ENCODE results near the gene MT1G.

The MT1G gene

GRCh38 chr16:56651586-56651985, 16.3 kb downstream of the MT1G start, which contains the start of gene MT1B:
Gene MT1B (plus strand): TSS chr16:56651886. CDS start chr16:56651954, 68 bp downstream.
- peaks cover 50% of the 10 kb centered on the region for H3K27me3 ChIP-seq (replicated peaks; ENCODE audit: insufficient read depth, low read length)
- H3K36me3 ChIP-seq (replicated peaks; ENCODE audit: insufficient read depth, low read length) = no peaks in the 10 kb centered on the region
- no peaks in the 10 kb centered on the region for H4K20me1 ChIP-seq (ENCODE audit: insufficient read depth, low read length)
- no peak within 1 kb of the TSS for H2AFZ ChIP-seq (ENCODE audit: low read length)
- DNase-seq = no peak
- H3F3A ChIP-seq (ENCODE audit: insufficient read depth, low read length) = no peaks in the 10 kb centered on the region
- no peaks in the 10 kb centered on the region for H3K9me2 ChIP-seq (replicated peaks; ENCODE audit: insufficient read depth, low read length)
- TF ChIP-seq CTCF (IDR thresholded peaks at IDR 0.05; ENCODE audit: low read length) (no peak), EZH2 (optimal IDR thresholded peaks at IDR 0.05; ENCODE audit: low read depth, low read length) (no peak), EZH2phosphoT487 (IDR thresholded peaks at IDR 0.05; ENCODE audit: low read length) (no peak)
- no peaks in the 10 kb centered on the region for H3K79me2 ChIP-seq (ENCODE audit: low read length)
- no peaks in the 10 kb centered on the region for H3K4me1 ChIP-seq (ENCODE audit: low read length)
- H3K9ac ChIP-seq (ENCODE audit: low read length) = no peak within 1 kb of the TSS
- H3K4me2 ChIP-seq (ENCODE audit: low read depth, low read length) = no peak within 1 kb of the TSS
- H3K9me3 ChIP-seq (replicated peaks; ENCODE audit: insufficient read depth, low read length) = no peaks in the 10 kb centered on the region
- no peak within 1 kb of the TSS for H3K27ac ChIP-seq (ENCODE audit: low read length)
- no peak within 1 kb of the TSS for H3K4me3 ChIP-seq (ENCODE audit: low read length)

DNA sequence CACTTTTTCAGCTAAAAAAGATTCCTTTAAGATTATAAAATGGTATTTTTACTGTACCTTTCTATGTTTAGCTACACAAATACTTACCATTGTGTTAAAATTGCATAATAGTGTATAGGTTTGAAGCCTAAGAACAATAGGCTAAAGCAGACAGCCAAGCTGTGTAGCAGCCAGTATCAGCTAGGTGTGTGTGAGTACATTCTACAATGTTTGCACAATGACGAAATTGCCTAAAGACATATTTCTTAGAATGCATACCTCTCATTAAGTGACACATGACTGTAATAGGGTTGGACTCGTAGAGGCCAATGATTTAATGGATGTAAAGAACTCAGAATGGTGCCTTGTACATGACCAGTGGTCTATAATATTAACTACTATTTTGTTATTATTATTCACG, 18.0 kb downstream of the MT1G start:
- H3K4me3 ChIP-seq (ENCODE audit: low read length) = no peak overlapping the region
- TF ChIP-seq EZH2 (optimal IDR thresholded peaks at IDR 0.05; ENCODE audit: low read depth, low read length) (no peak), EZH2phosphoT487 (IDR thresholded peaks at IDR 0.05; ENCODE audit: low read length) (no peak), CTCF (IDR thresholded peaks at IDR 0.05; ENCODE audit: low read length) (no peak)
- H3K4me2 ChIP-seq (ENCODE audit: low read depth, low read length) = no peak overlapping the region
- H3K4me1 ChIP-seq (ENCODE audit: low read length) = no peaks in the 10 kb centered on the region
- H4K20me1 ChIP-seq (ENCODE audit: insufficient read depth, low read length) = no peaks in the 10 kb centered on the region
- H3K9me3 ChIP-seq (replicated peaks; ENCODE audit: insufficient read depth, low read length) = no peaks in the 10 kb centered on the region
- H3K27me3 ChIP-seq (replicated peaks; ENCODE audit: insufficient read depth, low read length) = peaks cover 49% of the 10 kb centered on the region
- H3F3A ChIP-seq (ENCODE audit: insufficient read depth, low read length) = no peaks in the 10 kb centered on the region
- H2AFZ ChIP-seq (ENCODE audit: low read length) = no peak overlapping the region
- H3K27ac ChIP-seq (ENCODE audit: low read length) = no peak overlapping the region
- no peak for DNase-seq
- no peaks in the 10 kb centered on the region for H3K9me2 ChIP-seq (replicated peaks; ENCODE audit: insufficient read depth, low read length)
- no peaks in the 10 kb centered on the region for H3K36me3 ChIP-seq (replicated peaks; ENCODE audit: insufficient read depth, low read length)
- no peak overlapping the region for H3K9ac ChIP-seq (ENCODE audit: low read length)
- no peaks in the 10 kb centered on the region for H3K79me2 ChIP-seq (ENCODE audit: low read length)

GRCh38 chr16:56649271-56649670, 18.6 kb downstream of the MT1G start:
- H3F3A ChIP-seq (ENCODE audit: insufficient read depth, low read length) = no peaks in the 10 kb centered on the region
- no peaks in the 10 kb centered on the region for H4K20me1 ChIP-seq (ENCODE audit: insufficient read depth, low read length)
- DNase-seq = no peak
- H3K9me2 ChIP-seq (replicated peaks; ENCODE audit: insufficient read depth, low read length) = no peaks in the 10 kb centered on the region
- no peak overlapping the region for H3K27ac ChIP-seq (ENCODE audit: low read length)
- no peak overlapping the region for H3K9ac ChIP-seq (ENCODE audit: low read length)
- no peaks in the 10 kb centered on the region for H3K36me3 ChIP-seq (replicated peaks; ENCODE audit: insufficient read depth, low read length)
- no peak for TF ChIP-seq EZH2phosphoT487 (IDR thresholded peaks at IDR 0.05; ENCODE audit: low read length)
- no peaks in the 10 kb centered on the region for H3K79me2 ChIP-seq (ENCODE audit: low read length)
- no peak overlapping the region for H3K4me2 ChIP-seq (ENCODE audit: low read depth, low read length)
- no peaks in the 10 kb centered on the region for H3K9me3 ChIP-seq (replicated peaks; ENCODE audit: insufficient read depth, low read length)
- H3K4me1 ChIP-seq (ENCODE audit: low read length) = no peaks in the 10 kb centered on the region
- peaks cover 54% of the 10 kb centered on the region for H3K27me3 ChIP-seq (replicated peaks; ENCODE audit: insufficient read depth, low read length)
- no peak overlapping the region for H2AFZ ChIP-seq (ENCODE audit: low read length)
- no peak overlapping the region for H3K4me3 ChIP-seq (ENCODE audit: low read length)

GRCh38 chr16:56647641-56648431, 20.0 kb downstream of the MT1G start:
- no peaks in the 10 kb centered on the region for H3K9me2 ChIP-seq (replicated peaks; ENCODE audit: insufficient read depth, low read length)
- no peaks in the 10 kb centered on the region for H3K79me2 ChIP-seq (ENCODE audit: low read length)
- peaks cover 53% of the 10 kb centered on the region for H3K27me3 ChIP-seq (replicated peaks; ENCODE audit: insufficient read depth, low read length)
- H3F3A ChIP-seq (ENCODE audit: insufficient read depth, low read length) = no peaks in the 10 kb centered on the region
- H3K36me3 ChIP-seq (replicated peaks; ENCODE audit: insufficient read depth, low read length) = no peaks in the 10 kb centered on the region
- no peak overlapping the region for H2AFZ ChIP-seq (ENCODE audit: low read length)
- TF ChIP-seq CTCF (IDR thresholded peaks at IDR 0.05; ENCODE audit: low read length) (no peak), EZH2phosphoT487 (IDR thresholded peaks at IDR 0.05; ENCODE audit: low read length) (no peak), EZH2 (optimal IDR thresholded peaks at IDR 0.05; ENCODE audit: low read depth, low read length) (no peak)
- DNase-seq = no peak
- H3K4me2 ChIP-seq (ENCODE audit: low read depth, low read length) = no peak overlapping the region
- H3K9ac ChIP-seq (ENCODE audit: low read length) = no peak overlapping the region
- H4K20me1 ChIP-seq (ENCODE audit: insufficient read depth, low read length) = no peaks in the 10 kb centered on the region
- no peak overlapping the region for H3K4me3 ChIP-seq (ENCODE audit: low read length)
- no peak overlapping the region for H3K27ac ChIP-seq (ENCODE audit: low read length)
- H3K9me3 ChIP-seq (replicated peaks; ENCODE audit: insufficient read depth, low read length) = no peaks in the 10 kb centered on the region
- no peaks in the 10 kb centered on the region for H3K4me1 ChIP-seq (ENCODE audit: low read length)
